Caki2 (cell line): Measurements from ENCODE around the gene SBNO2. TPM values are rescaled to one million over a fixed set of nuclear protein-coding genes. Genes with fewer than 3 reads are reported as not detected.

Experiments
- DNase-seq: peaks from one replicate; pipeline ENCODE4 v3.0.0-alpha.2; 2015; ENCODE audit warnings: low read depth
- in situ Hi-C: cut with HindIII; loops from 2 replicates; pipeline ENCODE4 v1.10.0; 2016; ENCODE audit warnings: low sequenced_read_pairs, low pct_unique_long_range_greater_than_20kb, mixed read lengths
- total RNA-seq: library from RNA; depleted of rRNA; stranded (reverse); fragments of >200 nt; shearing (Covaris generic); gene quantifications from 2 replicates; pipeline ENCODE4 v1.2.3, GENCODE V29; 2014; ENCODE audit warnings: low replicate concordance

Gene SBNO2
- total RNA-seq, 1 experiment from 2014 or later, result 23.7 TPM

- in situ Hi-C loops, result no loop called here
- DNase-seq, result no peak
Measured at GRCh38 chr19:1105008-1105872, 68.8 kb downstream of the SBNO2 start.

GRCh38 chr19:1104311-1105007, 69.6 kb downstream of the SBNO2 start:
- in situ Hi-C loops, result no loop called here
- peak; percentile 63 for DNase-seq

DNA sequence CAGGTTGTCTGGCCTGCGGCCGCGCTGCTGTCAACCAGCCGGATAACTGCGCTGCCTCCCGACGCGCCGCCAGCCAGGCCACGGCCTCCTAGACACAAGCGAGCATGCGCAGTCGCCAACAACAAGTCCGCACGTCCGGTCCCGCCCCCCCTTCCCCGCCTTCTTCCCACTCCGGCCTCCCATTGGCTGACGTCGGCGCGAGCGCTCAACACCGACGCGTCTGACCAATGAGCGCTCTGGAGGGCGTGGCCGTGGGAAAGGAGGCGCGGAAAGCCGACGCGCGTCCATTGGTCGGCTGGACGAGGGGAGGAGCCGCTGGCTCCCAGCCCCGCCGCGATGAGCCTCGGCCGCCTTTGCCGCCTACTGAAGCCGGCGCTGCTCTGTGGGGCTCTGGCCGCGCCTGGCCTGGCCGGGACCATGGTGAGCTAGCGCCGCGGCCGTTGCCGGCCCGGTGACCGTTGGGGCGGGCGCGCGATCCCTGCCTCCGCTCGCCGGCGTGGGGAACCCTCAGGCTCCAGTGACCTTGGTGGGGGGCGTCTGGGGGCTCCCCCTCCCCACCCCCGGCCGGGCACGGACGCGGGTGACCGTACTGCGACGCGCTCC, 70.3 kb downstream of the SBNO2 start, which contains the start of gene GPX4:
Gene GPX4 (plus strand): TSS at position 287 of the 603 bp plus-strand sequence. CDS start 50 bp downstream, at position 337.
- DNase-seq, result peak; percentile 97
- in situ Hi-C loops, result no loop called here

DNA sequence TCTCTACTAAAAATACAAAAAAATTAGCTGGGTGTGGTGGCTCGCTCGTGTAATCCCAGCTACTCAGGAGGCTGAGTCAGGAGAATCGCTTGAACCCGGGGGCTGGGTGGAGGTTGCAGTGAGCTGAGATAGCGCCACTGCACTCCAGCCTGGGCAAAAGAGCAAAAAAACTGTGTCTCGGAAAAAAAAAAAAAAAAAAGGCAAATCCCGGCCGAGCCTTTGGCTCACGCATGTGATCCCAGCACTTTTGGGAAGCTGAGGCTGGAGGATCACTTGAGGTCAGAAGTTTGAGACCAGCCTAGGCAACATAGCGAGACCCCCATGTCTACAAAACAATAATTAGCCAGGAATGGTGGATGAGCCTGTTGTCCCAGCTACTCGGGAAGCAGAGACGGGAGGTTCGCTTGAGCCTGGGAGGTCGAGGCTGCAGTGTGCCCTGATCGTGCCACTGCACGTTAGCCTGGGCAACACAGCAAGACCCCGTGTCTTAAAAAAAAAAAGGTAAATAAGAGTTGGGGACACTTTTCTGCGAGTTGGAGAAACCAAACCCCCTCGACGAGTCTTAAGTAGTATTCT, 70.8 kb downstream of the SBNO2 start:
- no peak for DNase-seq
- in situ Hi-C loops, result no loop called here

DNA sequence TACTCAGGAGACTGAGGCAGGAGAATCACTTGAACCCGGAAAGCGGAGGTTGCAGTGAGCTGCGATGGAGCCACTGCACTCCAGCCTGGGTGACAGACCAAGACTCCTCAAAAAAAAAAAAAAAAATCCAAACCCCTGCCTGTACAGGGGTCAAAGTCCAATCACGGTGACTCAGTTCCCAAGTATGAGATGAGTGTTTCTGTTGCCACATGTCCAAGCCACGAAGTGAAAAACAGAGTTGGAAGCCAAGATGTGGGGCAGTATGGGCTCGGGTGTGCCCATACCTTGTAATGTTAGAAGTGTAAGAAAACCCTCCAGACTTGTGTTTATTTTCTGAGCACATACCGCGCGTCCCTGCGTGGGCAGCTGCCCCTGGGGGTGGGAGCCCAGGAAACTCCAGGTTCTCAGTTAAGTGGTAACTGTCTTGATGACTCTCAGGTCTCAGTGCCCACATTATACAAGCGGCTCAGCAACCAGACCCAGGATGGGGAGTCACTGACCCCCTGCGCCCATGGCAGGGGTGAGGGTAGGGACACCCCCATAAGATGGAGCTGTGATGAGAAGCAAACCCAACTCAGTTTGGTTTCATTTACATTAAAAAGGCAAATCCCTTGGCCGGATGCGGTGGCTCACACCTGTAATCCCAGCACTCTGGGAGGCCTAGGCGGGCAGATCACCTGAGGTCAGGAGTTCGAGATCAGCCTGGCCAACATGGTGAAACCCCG, 71.5 kb downstream of the SBNO2 start:
- peak; percentile 94 for DNase-seq
- in situ Hi-C loops, result no loop called here

DNA sequence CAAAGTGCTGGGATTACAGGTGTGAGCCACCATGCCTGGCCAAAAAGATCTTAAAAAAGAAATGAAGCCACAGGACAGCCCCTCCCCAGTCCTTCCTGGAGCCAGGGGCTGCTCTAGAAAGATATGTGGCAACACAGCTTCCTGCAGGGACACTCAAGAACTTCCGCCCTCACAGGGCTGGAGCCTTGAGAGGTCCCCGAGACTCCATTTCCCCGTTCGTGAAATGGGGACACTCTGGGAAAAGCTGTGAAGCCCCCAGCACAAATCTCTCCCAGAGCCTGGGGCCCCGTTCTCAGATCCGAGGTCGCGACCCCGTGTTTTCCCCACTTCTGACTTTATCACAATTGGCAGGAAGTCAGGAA, 72.8 kb downstream of the SBNO2 start:
- in situ Hi-C loops, result no loop called here

DNA sequence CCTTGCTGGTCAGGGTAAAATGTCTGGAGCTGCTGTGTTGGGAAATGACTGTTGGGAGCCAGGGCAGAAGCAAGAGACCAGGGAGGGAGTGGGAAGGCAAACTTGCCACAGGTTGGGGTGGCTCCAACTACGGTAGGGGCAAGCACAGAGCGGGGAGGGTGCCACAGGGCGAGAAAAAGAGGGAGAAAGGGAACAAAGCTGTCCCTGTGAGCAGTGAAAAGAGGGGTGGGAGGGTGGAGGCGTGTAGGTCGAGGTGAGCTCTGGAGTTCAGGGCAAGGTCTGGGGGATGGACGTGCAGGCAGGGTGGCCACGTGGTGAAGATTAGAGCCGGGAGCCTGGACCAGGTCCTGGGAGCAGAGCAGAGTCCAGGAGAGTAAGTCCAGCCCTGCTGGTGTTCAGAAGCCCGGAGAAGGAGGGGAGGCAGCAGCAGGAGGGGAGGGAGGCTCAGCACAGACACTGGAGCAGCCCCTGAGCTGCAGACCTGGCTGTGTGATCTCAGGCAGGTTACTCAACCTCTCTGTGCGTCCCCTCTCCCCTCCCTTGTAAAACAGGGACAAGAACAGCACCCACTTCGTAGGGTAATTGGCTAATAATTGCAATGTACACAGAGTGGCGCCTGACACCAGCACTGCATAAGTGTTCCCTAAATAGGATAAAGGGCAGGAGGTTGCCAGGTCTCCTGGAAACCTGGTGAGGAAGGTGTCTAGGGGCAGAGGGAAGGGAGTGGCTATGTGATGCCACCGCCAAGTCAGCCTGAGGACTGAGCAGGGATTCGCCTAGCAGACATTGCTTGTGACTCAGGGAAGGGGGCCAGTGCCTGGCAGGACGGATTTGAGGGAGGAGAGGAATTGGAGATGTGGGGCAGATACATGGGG, 75.7 kb downstream of the SBNO2 start:
- in situ Hi-C loops, result no loop called here
- peak; percentile 73 for DNase-seq

More for the DNA sequence above, 72.8 kb downstream of the SBNO2 start:
- no peak for DNase-seq

DNA sequence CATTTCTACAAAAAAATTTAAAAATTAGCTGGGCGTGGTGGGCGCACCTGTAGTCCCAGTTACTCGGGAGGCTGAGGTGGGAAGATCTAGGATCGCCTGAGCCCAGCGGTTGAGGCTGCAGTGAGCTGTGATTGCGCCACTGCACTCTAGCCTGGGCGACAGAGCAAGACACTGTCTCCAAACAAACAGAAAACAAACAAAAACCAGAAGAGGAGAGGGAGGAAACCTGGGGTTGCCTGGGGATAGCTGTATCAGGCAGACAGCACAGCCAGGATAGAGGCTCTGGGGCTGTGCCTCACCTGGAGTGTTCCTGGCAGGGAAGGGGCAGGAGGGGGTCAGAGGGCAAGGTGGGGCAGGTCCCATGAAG, 76.3 kb downstream of the SBNO2 start:
- in situ Hi-C loops, result no loop called here

GRCh38 chr19:1094978-1095701, 78.9 kb downstream of the SBNO2 start, which contains the start of gene POLR2E:
TSS of gene POLR2E (minus strand) at chr19:1095375. CDS start at chr19:1095315, 60 bp downstream.
- in situ Hi-C loops, result no loop called here
- DNase-seq, result peak; percentile 88

More for the DNA sequence above, 76.3 kb downstream of the SBNO2 start:
- DNase-seq, result no peak

DNA sequence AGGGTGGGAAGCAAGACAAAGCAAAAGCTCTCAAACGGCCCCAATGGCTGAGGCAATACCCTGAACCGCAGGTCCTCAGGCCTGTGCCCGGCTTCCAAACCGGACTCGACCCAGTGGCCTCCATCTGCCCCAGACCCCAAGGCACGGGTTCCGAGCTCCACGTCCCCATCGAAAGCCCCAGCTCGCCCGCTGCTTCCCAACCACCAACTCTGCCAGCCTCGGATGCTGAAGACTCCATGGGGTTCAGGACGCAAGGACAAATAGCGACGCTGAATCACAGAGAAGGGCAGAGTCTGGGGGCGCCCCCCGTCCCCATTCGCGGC, 79.5 kb downstream of the SBNO2 start:
- no peak for DNase-seq
- in situ Hi-C loops, result no loop called here

- in situ Hi-C loops, result no loop called here
- no peak for DNase-seq
Measured at GRCh38 chr19:1093811-1094553, 80.1 kb downstream of the SBNO2 start.

DNA sequence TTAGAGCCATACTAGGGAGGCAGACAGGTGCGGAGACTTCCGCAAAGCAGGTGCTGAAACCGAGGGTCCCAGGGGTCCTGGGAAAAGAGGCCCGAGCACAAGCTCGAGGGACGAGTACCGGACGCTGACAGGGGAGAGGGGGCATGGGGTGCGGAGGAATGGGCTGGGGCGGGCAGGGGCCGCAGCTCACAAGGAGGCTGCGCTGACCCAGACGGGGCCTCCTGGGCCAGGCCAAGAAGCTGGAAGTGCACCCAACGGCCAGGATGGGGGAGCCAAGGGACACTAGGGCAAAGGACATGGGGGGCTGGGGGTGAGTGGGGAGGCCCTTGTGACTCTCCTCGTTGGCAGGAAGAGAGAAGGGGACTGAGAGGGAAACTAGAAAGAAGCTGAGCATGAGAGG, 80.7 kb downstream of the SBNO2 start:
- no peak for DNase-seq
- in situ Hi-C loops, result no loop called here

DNA sequence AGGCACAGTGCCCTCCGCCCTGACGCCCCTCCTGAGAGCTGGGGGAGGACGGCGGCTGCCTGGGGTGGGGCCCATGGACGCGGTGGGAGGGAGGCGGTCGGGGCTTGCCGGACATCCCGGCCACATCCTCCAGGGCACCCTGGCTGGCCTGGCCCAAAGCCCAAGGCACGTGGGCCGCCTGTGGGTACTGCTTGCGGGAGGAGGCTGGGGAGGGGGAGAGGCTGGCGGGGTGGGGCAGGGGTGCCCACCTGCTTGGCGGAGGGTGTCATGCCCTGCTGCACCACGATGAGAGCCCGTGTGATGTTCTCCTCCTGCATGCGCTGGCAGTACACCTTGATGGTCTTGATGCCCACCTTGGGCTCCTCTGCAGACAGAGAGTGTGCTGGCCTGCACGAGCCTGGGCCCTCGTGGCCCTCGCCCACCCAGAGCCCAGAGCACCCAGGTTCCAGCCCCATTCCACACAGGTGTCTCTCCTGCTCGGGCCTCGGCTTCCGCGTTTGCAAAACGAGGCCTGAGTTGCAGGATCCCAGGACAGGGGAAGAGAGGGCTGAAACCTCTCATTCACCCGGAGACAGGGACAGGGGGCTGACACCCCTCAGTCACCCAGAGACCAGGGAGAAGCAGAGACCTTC, 82.4 kb downstream of the SBNO2 start:
- in situ Hi-C loops, result no loop called here
- DNase-seq, result no peak

DNA sequence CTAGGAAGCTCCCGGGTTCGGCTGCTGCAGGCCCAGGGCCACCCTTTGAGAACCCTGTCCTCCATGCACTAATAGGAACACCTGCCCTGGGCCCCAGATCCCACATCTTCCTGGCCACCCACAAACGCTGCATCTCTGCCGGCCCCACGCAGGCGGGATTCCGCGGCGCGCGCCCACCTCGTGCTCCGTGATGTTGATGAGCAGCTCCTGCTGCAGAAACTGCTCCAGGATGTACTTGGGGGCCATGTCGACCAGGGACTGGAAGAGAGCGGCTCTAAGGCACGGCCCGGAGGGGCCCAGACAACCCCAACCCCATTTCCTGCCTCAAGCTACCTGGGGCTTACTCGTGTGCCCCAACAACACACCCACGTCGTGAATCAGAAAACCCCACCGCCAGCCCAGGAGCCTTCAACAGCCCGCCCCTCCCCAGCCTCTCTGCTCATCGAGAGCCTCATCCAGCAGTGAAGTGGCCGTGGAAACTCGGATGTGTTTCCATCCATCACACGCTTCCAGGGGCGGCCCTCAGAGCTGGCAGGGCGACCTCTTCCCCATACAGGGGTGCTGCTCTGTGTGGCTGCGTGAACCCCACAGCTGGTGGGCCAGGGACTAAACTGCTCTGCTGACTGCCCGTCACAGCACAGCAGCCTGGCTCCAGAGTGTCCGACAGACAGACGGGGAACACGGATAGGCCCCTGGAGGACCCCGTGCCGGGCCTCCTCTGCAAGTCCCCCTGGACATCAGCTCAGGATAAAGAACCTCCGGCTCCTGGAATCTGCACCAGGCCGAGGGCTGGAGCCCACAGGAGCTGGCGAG, 83.1 kb downstream of the SBNO2 start:
- no peak for DNase-seq
- in situ Hi-C loops, result no loop called here

DNA sequence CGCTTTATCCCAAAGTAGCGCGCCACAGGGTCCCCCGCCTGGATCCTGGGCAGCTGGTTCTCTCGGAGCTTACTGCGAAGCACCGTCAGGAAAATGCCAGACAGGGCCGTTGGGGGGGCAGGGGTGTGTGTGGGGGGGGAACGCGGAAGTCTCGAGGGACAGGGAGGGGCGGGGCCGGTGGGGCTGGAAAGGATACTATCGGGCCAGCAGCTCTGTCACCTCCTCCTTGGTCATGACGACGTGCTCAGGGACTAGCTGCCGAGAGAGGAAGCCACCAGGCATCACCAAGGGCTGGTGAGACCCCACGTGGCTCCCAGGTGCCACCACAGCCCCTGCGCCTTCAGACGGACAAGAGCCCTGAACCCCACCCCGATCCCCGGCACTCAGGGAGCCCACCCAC, 84.2 kb downstream of the SBNO2 start:
- in situ Hi-C loops, result no loop called here

More for the DNA sequence above, 84.2 kb downstream of the SBNO2 start:
- no peak for DNase-seq
